Trophoblast cell (in vitro differentiated cells and primary cell): ENCODE data around the gene CEP104.

Experiments used
- DNase-seq, 2 donors: peaks; one replicate each; pipeline ENCODE4 v3.0.0-alpha.2; 2016
- H2AFZ ChIP-seq: 2 replicates; pipeline ENCODE4 v1.6.1; 2013; ENCODE audit warnings: low read length, moderate library complexity, mild to moderate bottlenecking; ENCODE audit not compliant: insufficient read depth, poor library complexity
- H2AK5ac ChIP-seq: 2 replicates; pipeline ENCODE4 v1.6.1; 2013; ENCODE audit warnings: mild to moderate bottlenecking, low read length
- H2BK120ac ChIP-seq: 2 replicates; pipeline ENCODE4 v1.6.1; 2013; ENCODE audit warnings: low read length, mild to moderate bottlenecking, moderate library complexity; ENCODE audit not compliant: insufficient read depth, poor library complexity
- H2BK12ac ChIP-seq: 2 replicates; pipeline ENCODE4 v1.6.1; 2013; ENCODE audit warnings: mild to moderate bottlenecking, low read length, moderate library complexity
- H2BK5ac ChIP-seq: 2 replicates; pipeline ENCODE4 v1.6.1; 2013; ENCODE audit warnings: low read length, low read depth, moderate library complexity, mild to moderate bottlenecking; ENCODE audit not compliant: poor library complexity
- H3K14ac ChIP-seq: 2 replicates; pipeline ENCODE4 v1.6.1; 2013; ENCODE audit warnings: mild to moderate bottlenecking, low read length
- H3K18ac ChIP-seq: 2 replicates; pipeline ENCODE4 v1.6.1; 2013; ENCODE audit warnings: mild to moderate bottlenecking, low read length
- H3K23ac ChIP-seq: 2 replicates; pipeline ENCODE4 v1.6.1; 2013; ENCODE audit warnings: low read length
- H3K27ac ChIP-seq: 2 replicates; pipeline ENCODE4 v1.5.1; 2013; ENCODE audit warnings: low read depth, mild to moderate bottlenecking, inconsistent platforms, low read length, moderate library complexity
- H3K27me3 ChIP-seq: 2 replicates; pipeline ENCODE4 v1.6.1; 2013; ENCODE audit warnings: inconsistent platforms, mild to moderate bottlenecking, low read length, moderate library complexity; ENCODE audit not compliant: insufficient read depth
- H3K36me3 ChIP-seq, 2 experiments: 1 replicate in 1 of 2; 2 replicates in 1 of 2; pipeline ENCODE4 v1.6.1; 2013; ENCODE audit warnings: low read length in 2 of 2, mild to moderate bottlenecking in 2 of 2, moderate library complexity in 1 of 2; ENCODE audit not compliant: insufficient read depth in 2 of 2, control insufficient read depth in 1 of 2
- H3K4ac ChIP-seq: 2 replicates; pipeline ENCODE4 v1.6.1; 2013; ENCODE audit warnings: low read depth, mild to moderate bottlenecking, low read length, moderate library complexity
- H3K4me1 ChIP-seq, 2 experiments: 1 replicate in 1 of 2; 2 replicates in 1 of 2; pipeline ENCODE4 v1.6.1; 2013; ENCODE audit warnings: low read length in 2 of 2, mild to moderate bottlenecking in 2 of 2, moderate library complexity in 1 of 2; ENCODE audit not compliant: insufficient read depth in 2 of 2, control insufficient read depth in 1 of 2
- H3K4me2 ChIP-seq: 2 replicates; pipeline ENCODE4 v1.6.1; 2013; ENCODE audit warnings: inconsistent platforms, mild to moderate bottlenecking, low read length, moderate library complexity
- H3K4me3 ChIP-seq: 2 replicates; pipeline ENCODE4 v1.5.1; 2013; ENCODE audit warnings: mild to moderate bottlenecking, low read depth, low read length, inconsistent platforms
- H3K79me1 ChIP-seq: one replicate; pipeline ENCODE4 v1.6.1; 2013; ENCODE audit warnings: low read length
- H3K79me2 ChIP-seq: 2 replicates; pipeline ENCODE4 v1.6.1; 2013; ENCODE audit warnings: low read length, mild to moderate bottlenecking; ENCODE audit not compliant: control insufficient read depth, insufficient read depth, poor library complexity
- H3K9ac ChIP-seq: 2 replicates; pipeline ENCODE4 v1.6.1; 2013; ENCODE audit warnings: mild to moderate bottlenecking, low read length
- H3K9me3 ChIP-seq: 2 replicates; pipeline ENCODE4 v1.6.1; 2013; ENCODE audit warnings: low read depth, mild to moderate bottlenecking, control low read depth, inconsistent platforms, low read length; ENCODE audit not compliant: insufficient read depth
- H4K12ac ChIP-seq: 2 replicates; pipeline ENCODE4 v1.6.1; 2013; ENCODE audit warnings: low read depth, mild to moderate bottlenecking, low read length, moderate library complexity
- H4K8ac ChIP-seq: 2 replicates; pipeline ENCODE4 v1.6.1; 2013; ENCODE audit warnings: low read depth, mild to moderate bottlenecking, low read length, moderate library complexity
- H4K91ac ChIP-seq: one replicate; pipeline ENCODE4 v1.6.1; 2013; ENCODE audit warnings: low read depth, mild to moderate bottlenecking, low read length, moderate library complexity
- WGBS: extraction: QIAGEN DNeasy Blood & Tissue Kit; methylation state at CpG from one replicate; pipeline ENCODE4 v1.1.7; 2013; ENCODE audit warnings: missing lambda C conversion rate; ENCODE audit not compliant: insufficient read length, insufficient coverage; ENCODE audit errors: extremely low coverage; 5-methylcytosine and 5-hydroxymethylcytosine counted together

CEP104 gene

GRCh38 chr1:3847081-3847480 lies 9.9 kb downstream of the CEP104 start:
- Histone ChIP-seq H3K14ac (no peak overlapping the region), H3K79me1 (no peaks in the 10 kb centered on the region), H3K4ac (no peak overlapping the region), H4K8ac (no peak overlapping the region), H2BK12ac (no peak overlapping the region), H3K9me3 (peaks cover 2% of the 10 kb centered on the region), H2AK5ac (no peak overlapping the region), H2BK5ac (no peak overlapping the region), H3K27ac (no peak overlapping the region), H4K12ac (no peak overlapping the region), H3K23ac (no peak overlapping the region), H3K4me2 (no peak overlapping the region), H3K27me3 (no peaks in the 10 kb centered on the region), H2BK120ac (no peak overlapping the region), H3K4me3 (no peak overlapping the region), H3K9ac (no peak overlapping the region), H3K18ac (no peak overlapping the region), H2AFZ (no peak overlapping the region), H3K4me1 (no peaks in the 10 kb centered on the region), H3K79me2 (no peaks in the 10 kb centered on the region), H4K91ac (no peak overlapping the region), H3K36me3 (peaks cover 30 to 33% of the 10 kb centered on the region in 2 experiments)
- DNase-seq: no peak
- WGBS: no CpG with 5 or more reads among the region's 6 CpGs

- no CpG with 5 or more reads among the region's 3 CpGs for WGBS
- Histone ChIP-seq H2BK5ac (no peak overlapping the region), H3K4me1 (no peaks in the 10 kb centered on the region), H2BK12ac (no peak overlapping the region), H3K27me3 (no peaks in the 10 kb centered on the region), H2AK5ac (no peak overlapping the region), H3K36me3 (peaks cover 30 to 33% of the 10 kb centered on the region in 2 experiments), H3K23ac (no peak overlapping the region), H3K4me3 (no peak overlapping the region), H3K79me1 (no peaks in the 10 kb centered on the region), H3K27ac (no peak overlapping the region), H4K91ac (no peak overlapping the region), H3K9ac (no peak overlapping the region), H2BK120ac (no peak overlapping the region), H3K4me2 (no peak overlapping the region), H4K12ac (no peak overlapping the region), H3K9me3 (peaks cover 2% of the 10 kb centered on the region), H4K8ac (no peak overlapping the region), H3K79me2 (no peaks in the 10 kb centered on the region), H3K14ac (no peak overlapping the region), H2AFZ (no peak overlapping the region), H3K18ac (no peak overlapping the region), H3K4ac (no peak overlapping the region)
- no peak for DNase-seq
These were observed 10.5 kb downstream of the CEP104 start for GRCh38 chr1:3846541-3846940.

- Histone ChIP-seq H3K4ac (no peak overlapping the region), H3K4me1 (no peaks in the 10 kb centered on the region), H2BK12ac (no peak overlapping the region), H3K18ac (no peak overlapping the region), H3K9ac (no peak overlapping the region), H4K91ac (no peak overlapping the region), H3K4me2 (no peak overlapping the region), H3K79me2 (no peaks in the 10 kb centered on the region), H3K9me3 (no peaks in the 10 kb centered on the region), H4K12ac (no peak overlapping the region), H3K27ac (no peak overlapping the region), H3K27me3 (no peaks in the 10 kb centered on the region), H2AFZ (no peak overlapping the region), H3K4me3 (no peak overlapping the region), H3K36me3 (peaks cover 36 to 41% of the 10 kb centered on the region in 2 experiments), H3K14ac (no peak overlapping the region), H3K79me1 (no peaks in the 10 kb centered on the region), H2AK5ac (no peak overlapping the region), H3K23ac (no peak overlapping the region), H2BK120ac (no peak overlapping the region), H2BK5ac (no peak overlapping the region), H4K8ac (no peak overlapping the region)
- no peak for DNase-seq
- WGBS: no CpG with 5 or more reads among the region's 9 CpGs
These were observed 14.1 kb downstream of the CEP104 start for GRCh38 chr1:3842912-3843311.

- H3K4me3 ChIP-seq: no peak overlapping the region
- H4K12ac ChIP-seq: no peak overlapping the region
- no peak overlapping the region for H2AK5ac ChIP-seq
- H3K27me3 ChIP-seq: no peaks in the 10 kb centered on the region
- no peak overlapping the region for H3K18ac ChIP-seq
- H3K27ac ChIP-seq: no peak overlapping the region
- DNase-seq: no peak
- no peak overlapping the region for H4K91ac ChIP-seq
- H3K4me2 ChIP-seq: no peak overlapping the region
- no peak overlapping the region for H3K23ac ChIP-seq
- peaks cover 39 to 50% of the 10 kb centered on the region in 2 experiments for H3K36me3 ChIP-seq
- H2AFZ ChIP-seq: no peak overlapping the region
- H2BK5ac ChIP-seq: no peak overlapping the region
- H3K4ac ChIP-seq: no peak overlapping the region
- no peak overlapping the region for H4K8ac ChIP-seq
- peaks cover 4% of the 10 kb centered on the region for H3K9me3 ChIP-seq
- H2BK12ac ChIP-seq: no peak overlapping the region
- no peaks in the 10 kb centered on the region for H3K79me2 ChIP-seq
- H3K14ac ChIP-seq: no peak overlapping the region
- H3K9ac ChIP-seq: no peak overlapping the region
- H2BK120ac ChIP-seq: no peak overlapping the region
- H3K79me1 ChIP-seq: no peaks in the 10 kb centered on the region
- WGBS: no CpG with 5 or more reads among the region's 7 CpGs
- no peaks in the 10 kb centered on the region for H3K4me1 ChIP-seq
These were observed 15.5 kb downstream of the CEP104 start for GRCh38 chr1:3841491-3841890.
